Measurements from ENCODE around the gene REC8.

The REC8 gene

GRCh38 chr14:24177041-24177825 is 5.4 kb downstream of the REC8 start:
- TF ChIP-seq ESRRG (CRISPR knock-in tag; IDR thresholded peaks at IDR 0.05) (no peak), ZNF565 (CRISPR knock-in tag; conservative IDR thresholded peaks at IDR 0.05; ENCODE audit: low read depth) (no peak), ZNF8 (CRISPR knock-in tag; IDR thresholded peaks at IDR 0.05) (no peak), ZNF70 (CRISPR knock-in tag; IDR thresholded peaks at IDR 0.05) (no peak), SNAI2 (CRISPR knock-in tag; IDR thresholded peaks at IDR 0.05) (no peak), ISL1 (CRISPR knock-in tag; IDR thresholded peaks at IDR 0.05) (no peak), ZC3H10 (CRISPR knock-in tag; IDR thresholded peaks at IDR 0.05) (no peak), BACH2 (CRISPR knock-in tag; IDR thresholded peaks at IDR 0.05; ENCODE audit: borderline replicate concordance) (no peak), CSDC2 (CRISPR knock-in tag; IDR thresholded peaks at IDR 0.05) (no peak)
- ATAC-seq = no peak

GRCh38 chr14:24177891-24178290 is 6.0 kb downstream of the REC8 start:
- no peak for ATAC-seq
- TF ChIP-seq SNAI2 (CRISPR knock-in tag; IDR thresholded peaks at IDR 0.05) = no peak
- TF ChIP-seq ZNF565 (CRISPR knock-in tag; conservative IDR thresholded peaks at IDR 0.05; ENCODE audit: low read depth) = no peak
- TF ChIP-seq OSR1 (CRISPR knock-in tag; IDR thresholded peaks at IDR 0.05) = no peak
- TF ChIP-seq PPARA (CRISPR knock-in tag; IDR thresholded peaks at IDR 0.05; ENCODE audit: borderline replicate concordance) = no peak
- no peak for TF ChIP-seq TCF4 (CRISPR knock-in tag; IDR thresholded peaks at IDR 0.05; ENCODE audit: borderline replicate concordance)
- TF ChIP-seq ESRRG (CRISPR knock-in tag; IDR thresholded peaks at IDR 0.05) = no peak

GRCh38 chr14:24178399-24179178 is 6.7 kb downstream of the REC8 start:
- no peak for ATAC-seq
- TF ChIP-seq OSR1 (CRISPR knock-in tag; IDR thresholded peaks at IDR 0.05) = no peak
- TF ChIP-seq ZNF565 (CRISPR knock-in tag; conservative IDR thresholded peaks at IDR 0.05; ENCODE audit: low read depth) = no peak
- no peak for TF ChIP-seq CSDC2 (CRISPR knock-in tag; IDR thresholded peaks at IDR 0.05)

- TF ChIP-seq ZFP30 (CRISPR knock-in tag; IDR thresholded peaks at IDR 0.05) (no peak), SNAI2 (CRISPR knock-in tag; IDR thresholded peaks at IDR 0.05) (no peak), BACH2 (CRISPR knock-in tag; IDR thresholded peaks at IDR 0.05; ENCODE audit: borderline replicate concordance) (no peak), OSR1 (CRISPR knock-in tag; IDR thresholded peaks at IDR 0.05) (no peak), CSRNP3 (CRISPR knock-in tag; IDR thresholded peaks at IDR 0.05) (no peak), TOX (CRISPR knock-in tag; IDR thresholded peaks at IDR 0.05; ENCODE audit: borderline replicate concordance) (no peak), ARNTL (CRISPR knock-in tag; IDR thresholded peaks at IDR 0.05; ENCODE audit: borderline replicate concordance, low read depth) (no peak), ZFP3 (CRISPR knock-in tag; IDR thresholded peaks at IDR 0.05) (no peak), PPARA (CRISPR knock-in tag; IDR thresholded peaks at IDR 0.05; ENCODE audit: borderline replicate concordance) (no peak), GLIS3 (CRISPR knock-in tag; IDR thresholded peaks at IDR 0.05) (no peak), PATZ1 (CRISPR knock-in tag; IDR thresholded peaks at IDR 0.05; ENCODE audit: borderline replicate concordance) (no peak)
- TF ChIP-seq, protein P1, sequence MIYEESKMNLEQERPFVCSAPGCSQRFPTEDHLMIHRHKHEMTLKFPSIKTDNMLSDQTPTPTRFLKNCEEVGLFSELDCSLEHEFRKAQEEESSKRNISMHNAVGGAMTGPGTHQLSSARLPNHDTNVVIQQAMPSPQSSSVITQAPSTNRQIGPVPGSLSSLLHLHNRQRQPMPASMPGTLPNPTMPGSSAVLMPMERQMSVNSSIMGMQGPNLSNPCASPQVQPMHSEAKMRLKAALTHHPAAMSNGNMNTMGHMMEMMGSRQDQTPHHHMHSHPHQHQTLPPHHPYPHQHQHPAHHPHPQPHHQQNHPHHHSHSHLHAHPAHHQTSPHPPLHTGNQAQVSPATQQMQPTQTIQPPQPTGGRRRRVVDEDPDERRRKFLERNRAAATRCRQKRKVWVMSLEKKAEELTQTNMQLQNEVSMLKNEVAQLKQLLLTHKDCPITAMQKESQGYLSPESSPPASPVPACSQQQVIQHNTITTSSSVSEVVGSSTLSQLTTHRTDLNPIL (CRISPR knock-in tag; IDR thresholded peaks at IDR 0.05; ENCODE audit: low read depth) = no peak
These were observed 7.5 kb downstream of the REC8 start for GRCh38 chr14:24179294-24179960.

More at GRCh38 chr14:24179294-24179960, 7.5 kb downstream of the REC8 start:
- ATAC-seq = no peak; the same call in 2 of the 3 replicates
